HepG2 (cell line): ENCODE results near the gene FKBP8. TPM values are rescaled to one million over a fixed set of nuclear protein-coding genes. Genes with fewer than 3 reads are reported as not detected.

ENCODE experiments used
- CEBPB ChIP-seq: IDR thresholded peaks from 2 replicates; pipeline ENCODE4 v1.6.1; 2011; ENCODE audit warnings: low read depth, low read length, improper control_type of control experiment, borderline replicate concordance
- EP300 ChIP-seq, 3 experiments: sonication (generic) in 1 of 3; formaldehyde crosslinking in 1 of 3; IDR thresholded peaks; 2 replicates each; pipeline versions ENCODE4 v1.5.1 to v1.6.1; 2011 to 2020; ENCODE audit warnings: low read depth in 2 of 3, low read length in 2 of 3, borderline replicate concordance in 1 of 3, improper control_type of control experiment in 1 of 3, mild to moderate bottlenecking in 1 of 3, missing genetic modification reagents in 1 of 3, moderate library complexity in 1 of 3
- GATA4 ChIP-seq: sonication (generic); IDR thresholded peaks from 2 replicates; pipeline ENCODE4 v1.6.1; 2016; ENCODE audit warnings: antibody characterized with exemption, low read depth, borderline replicate concordance
- NKX3-1 ChIP-seq: sonication (generic); formaldehyde crosslinking; IDR thresholded peaks from 2 replicates; pipeline ENCODE4 v1.5.0; 2020; ENCODE audit warnings: missing genetic modification reagents
- PHB2 ChIP-seq: fragments of 450-650 bp; IDR thresholded peaks from 2 replicates; pipeline ENCODE4 v1.6.1; 2018; ENCODE audit not compliant: partially characterized antibody
- RELA ChIP-seq: sonication (generic); formaldehyde crosslinking; IDR thresholded peaks from 2 replicates; pipeline ENCODE4 v1.4.0; 2020; ENCODE audit warnings: missing genetic modification reagents
- REPIN1 ChIP-seq: sonication (generic); formaldehyde crosslinking; IDR thresholded peaks from 2 replicates; pipeline ENCODE4 v1.8.0; 2022; ENCODE audit warnings: missing genetic modification reagents, low read depth, mild to moderate bottlenecking, borderline replicate concordance
- SAP130 ChIP-seq: IDR thresholded peaks from 2 replicates; pipeline ENCODE4 v1.6.1; 2016; ENCODE audit warnings: low read depth
- SMC3 ChIP-seq: IDR thresholded peaks from 2 replicates; pipeline ENCODE4 v1.6.1; 2011; ENCODE audit warnings: low read length, improper control_type of control experiment
- STAG1 ChIP-seq: sonication (generic); formaldehyde crosslinking; IDR thresholded peaks from 2 replicates; pipeline ENCODE4 v1.4.0; 2020; ENCODE audit warnings: missing genetic modification reagents
- SYNCRIP ChIP-seq: fragments of 200-400 bp; formaldehyde crosslinking; IDR thresholded peaks from 2 replicates; pipeline ENCODE4 v1.6.1; 2018; ENCODE audit warnings: mild to moderate bottlenecking, low read depth, low read length; ENCODE audit not compliant: insufficient read depth
- TBX3 ChIP-seq: fragments of 450-650 bp; IDR thresholded peaks from 2 replicates; pipeline ENCODE4 v1.6.1; 2017; ENCODE audit warnings: antibody characterized with exemption, mild to moderate bottlenecking, inconsistent platforms, borderline replicate concordance
- ZMAT5 ChIP-seq: sonication (generic); formaldehyde crosslinking; IDR thresholded peaks from 2 replicates; pipeline ENCODE4 v1.5.0; 2020; ENCODE audit warnings: mild to moderate bottlenecking, low read depth, missing genetic modification reagents, borderline replicate concordance
- ZNF605 ChIP-seq: sonication (generic); formaldehyde crosslinking; IDR thresholded peaks from 2 replicates; pipeline ENCODE4 v1.8.0; 2022; ENCODE audit warnings: mild to moderate bottlenecking, missing genetic modification reagents
- ZNF839 ChIP-seq: sonication (generic); formaldehyde crosslinking; IDR thresholded peaks from 2 replicates; pipeline ENCODE4 v1.4.0; 2020; ENCODE audit warnings: missing genetic modification reagents, mild to moderate bottlenecking, borderline replicate concordance
- polyA plus RNA-seq, 8 experiments: library from polyadenylated mRNA; depleted of rRNA in 3 of 8; stranded (reverse) in 7 of 8; unstranded in 1 of 8; fragments of >200 nt; fragmentation: Illumina TruSeq in 4 of 8; extraction: Trizol in 4 of 8; gene quantifications; 2 replicates each; pipeline versions ENCODE4 v1.2.1 to v1.2.3, GENCODE V29; 2011 to 2016; ENCODE audit warnings: low read depth in 4 of 8, missing spikeins in 1 of 8, mixed read lengths in 1 of 8; ENCODE audit not compliant: insufficient read depth in 1 of 8
- total RNA-seq, 5 experiments: library from RNA; depleted of rRNA; stranded (reverse); fragments of >200 nt; fragmentation: Illumina TruSeq; extraction: Trizol; gene quantifications; 2 replicates each; pipeline ENCODE4 v1.2.3, GENCODE V29; 2016; ENCODE audit warnings: low read depth in 1 of 5
- TF ChIP-seq, protein P1 (sequence below): IDR thresholded peaks from 2 replicates; pipeline ENCODE4 v1.6.1; 2016; ENCODE audit warnings: missing genetic modification reagents, missing compliant biosample characterization
- TF ChIP-seq, protein P2 (sequence below): sonication (generic); formaldehyde crosslinking; IDR thresholded peaks from 2 replicates; pipeline ENCODE4 v1.4.0; 2020; ENCODE audit warnings: low read depth, mild to moderate bottlenecking, missing genetic modification reagents
- TF ChIP-seq, protein P3 (sequence below): sonication (generic); formaldehyde crosslinking; IDR thresholded peaks from 2 replicates; pipeline ENCODE4 v1.8.0; 2023; ENCODE audit warnings: mild to moderate bottlenecking, missing genetic modification reagents

Gene FKBP8
- total and polyA plus RNA-seq, 2 of the 13 experiments (the other 11 are each of a cell fraction or from before 2014, with no cell fraction given), result 81.7 to 93.9 TPM

GRCh38 chr19:18588611-18589379, 45.4 kb upstream of the FKBP8 start, which contains the start of gene REX1BD (continued):
- TF ChIP-seq ZNF605 (CRISPR knock-in tag) (no peak), ZMAT5 (CRISPR knock-in tag) (no peak), NKX3-1 (peak; percentile 53; the same call in 1 of the 2 replicates), GATA4 (peak; percentile 80), SMC3 (no peak), ZNF839 (CRISPR knock-in tag) (no peak), SYNCRIP (no peak), SAP130 (CRISPR knock-in tag) (peak; percentile 83), EP300 (IDR thresholded peaks at IDR 0.05; ENCODE audit: low read depth in 2 of 2, low read length in 2 of 2) (no peak), EP300 (CRISPR knock-in tag; IDR thresholded peaks at IDR 0.05; ENCODE audit: borderline replicate concordance) (no peak; the same call in none of the 2 replicates), TBX3 (no peak), STAG1 (CRISPR knock-in tag) (peak; percentile 52), PHB2 (no peak), CEBPB (no peak), REPIN1 (CRISPR knock-in tag) (peak; percentile 31; the same call in 1 of the 2 replicates), RELA (CRISPR knock-in tag) (no peak)
- TF ChIP-seq, protein P1, sequence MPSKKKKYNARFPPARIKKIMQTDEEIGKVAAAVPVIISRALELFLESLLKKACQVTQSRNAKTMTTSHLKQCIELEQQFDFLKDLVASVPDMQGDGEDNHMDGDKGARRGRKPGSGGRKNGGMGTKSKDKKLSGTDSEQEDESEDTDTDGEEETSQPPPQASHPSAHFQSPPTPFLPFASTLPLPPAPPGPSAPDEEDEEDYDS (CRISPR knock-in tag), result peak; percentile 65
- TF ChIP-seq, protein P2, sequence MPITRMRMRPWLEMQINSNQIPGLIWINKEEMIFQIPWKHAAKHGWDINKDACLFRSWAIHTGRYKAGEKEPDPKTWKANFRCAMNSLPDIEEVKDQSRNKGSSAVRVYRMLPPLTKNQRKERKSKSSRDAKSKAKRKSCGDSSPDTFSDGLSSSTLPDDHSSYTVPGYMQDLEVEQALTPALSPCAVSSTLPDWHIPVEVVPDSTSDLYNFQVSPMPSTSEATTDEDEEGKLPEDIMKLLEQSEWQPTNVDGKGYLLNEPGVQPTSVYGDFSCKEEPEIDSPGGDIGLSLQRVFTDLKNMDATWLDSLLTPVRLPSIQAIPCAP (CRISPR knock-in tag), result no peak
- TF ChIP-seq, protein P3, sequence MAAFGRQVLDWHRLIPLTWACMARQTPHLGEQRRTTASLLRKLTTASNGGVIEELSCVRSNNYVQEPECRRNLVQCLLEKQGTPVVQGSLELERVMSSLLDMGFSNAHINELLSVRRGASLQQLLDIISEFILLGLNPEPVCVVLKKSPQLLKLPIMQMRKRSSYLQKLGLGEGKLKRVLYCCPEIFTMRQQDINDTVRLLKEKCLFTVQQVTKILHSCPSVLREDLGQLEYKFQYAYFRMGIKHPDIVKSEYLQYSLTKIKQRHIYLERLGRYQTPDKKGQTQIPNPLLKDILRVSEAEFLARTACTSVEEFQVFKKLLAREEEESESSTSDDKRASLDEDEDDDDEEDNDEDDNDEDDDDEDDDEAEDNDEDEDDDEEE, result no peak; the same call in 1 of the 2 replicates
